Smooth muscle cell of the umbilical artery (primary cell): ENCODE data around the gene FLVCR2. TPM values are rescaled to one million over a fixed set of nuclear protein-coding genes. Genes with fewer than 3 reads are reported as not detected.

Experiments
- total RNA-seq: library from RNA; depleted of rRNA; stranded (reverse); fragments of >200 nt; gene quantifications from 2 replicates; pipeline ENCODE4 v1.2.3, GENCODE V29; 2014

FLVCR2 gene
- 0.59 and 0.74 TPM in 2 replicates for total RNA-seq

GRCh38 chr14:75578102-75578785 lies at the start of gene FLVCR2:
FLVCR2 (plus strand) TSS chr14:75578620; CDS start chr14:75578973, 353 bp downstream.

GRCh38 chr14:75660630-75661498 lies 82.4 kb downstream of the FLVCR2 start, which contains the start of the genes ERG28 and TTLL5:
ERG28 (minus strand) TSS chr14:75660876; CDS start chr14:75657502, 3,374 bp downstream.
TTLL5 (plus strand) TSS chr14:75661246; CDS start chr14:75663150, 1,904 bp downstream.

Other genes starting within 250 kb of the FLVCR2 start
- gene JDP2, start 150.6 kb upstream of the FLVCR2 start, total RNA-seq, result 58.4 and 81.1 TPM in 2 replicates
- gene BATF, start 56.2 kb upstream of the FLVCR2 start, total RNA-seq, result not detected in 2 replicates
- 4.5 and 6.1 TPM in 2 replicates for gene ERG28, start 82.3 kb downstream of the FLVCR2 start, total RNA-seq
- 15.4 and 32.0 TPM in 2 replicates for gene TTLL5, start 82.6 kb downstream of the FLVCR2 start, total RNA-seq